ENCODE results near the gene ZSWIM6. TPM values are rescaled to one million over a fixed set of nuclear protein-coding genes. Genes with fewer than 3 reads are reported as not detected.
A peak's percentile ranks its signal among the peaks of the same experiment; 100 is the strongest.

ZSWIM6 gene
- total RNA-seq, 2 experiments from 2014 or later = 0.06 to 0.17 TPM

DNA sequence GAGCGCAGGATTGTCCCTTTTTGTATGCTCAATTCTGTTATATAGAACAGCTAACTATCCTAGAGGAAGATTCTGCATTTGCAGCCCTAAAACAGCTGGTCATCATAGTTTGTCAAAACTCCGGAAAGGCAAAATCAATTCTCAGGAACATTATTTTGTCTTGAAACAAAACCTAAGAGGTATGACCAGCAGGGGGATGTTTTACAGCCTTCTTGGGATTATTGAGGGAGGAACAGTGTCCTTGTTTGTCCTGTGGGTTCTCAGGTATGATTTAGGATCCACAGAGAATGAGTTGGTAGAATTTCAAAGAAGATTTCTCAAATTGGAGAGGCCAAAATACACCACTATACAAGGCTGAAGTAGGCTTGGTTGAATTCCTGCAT lies 136.4 kb downstream of the ZSWIM6 start:
- no TSS peak for BruUV-seq (replicated peaks)
- Histone ChIP-seq H3K9me3 (ENCODE audit: low read length) (no peaks in the 10 kb centered on the region), H3K4me1 (ENCODE audit: insufficient read depth, low read length, poor library complexity, severe bottlenecking) (no peaks in the 10 kb centered on the region), H3K27ac (ENCODE audit: low read depth, low read length, poor library complexity, severe bottlenecking) (no peak overlapping the region), H3K36me3 (ENCODE audit: insufficient read depth, low read length) (no peaks in the 10 kb centered on the region), H2AFZ (ENCODE audit: low read length) (no peak overlapping the region), H3K4me3 (ENCODE audit: low read depth, low read length, poor library complexity, severe bottlenecking) (no peak overlapping the region), H3K9me2 (ENCODE audit: insufficient read depth, low read length) (no peaks in the 10 kb centered on the region), H3K79me2 (ENCODE audit: insufficient read depth, low read depth, low read length) (no peaks in the 10 kb centered on the region), H4K20me1 (ENCODE audit: insufficient read depth, low read length) (no peaks in the 10 kb centered on the region), H3K4me2 (ENCODE audit: low read length) (no peak overlapping the region)
- DNase-seq (ENCODE audit: low spot score) = no peak
- intact Hi-C loops (cut with micrococcal nuclease; ENCODE audit: unreplicated experiment) = no loop called here
- TF ChIP-seq, protein P1, sequence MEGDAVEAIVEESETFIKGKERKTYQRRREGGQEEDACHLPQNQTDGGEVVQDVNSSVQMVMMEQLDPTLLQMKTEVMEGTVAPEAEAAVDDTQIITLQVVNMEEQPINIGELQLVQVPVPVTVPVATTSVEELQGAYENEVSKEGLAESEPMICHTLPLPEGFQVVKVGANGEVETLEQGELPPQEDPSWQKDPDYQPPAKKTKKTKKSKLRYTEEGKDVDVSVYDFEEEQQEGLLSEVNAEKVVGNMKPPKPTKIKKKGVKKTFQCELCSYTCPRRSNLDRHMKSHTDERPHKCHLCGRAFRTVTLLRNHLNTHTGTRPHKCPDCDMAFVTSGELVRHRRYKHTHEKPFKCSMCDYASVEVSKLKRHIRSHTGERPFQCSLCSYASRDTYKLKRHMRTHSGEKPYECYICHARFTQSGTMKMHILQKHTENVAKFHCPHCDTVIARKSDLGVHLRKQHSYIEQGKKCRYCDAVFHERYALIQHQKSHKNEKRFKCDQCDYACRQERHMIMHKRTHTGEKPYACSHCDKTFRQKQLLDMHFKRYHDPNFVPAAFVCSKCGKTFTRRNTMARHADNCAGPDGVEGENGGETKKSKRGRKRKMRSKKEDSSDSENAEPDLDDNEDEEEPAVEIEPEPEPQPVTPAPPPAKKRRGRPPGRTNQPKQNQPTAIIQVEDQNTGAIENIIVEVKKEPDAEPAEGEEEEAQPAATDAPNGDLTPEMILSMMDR (conservative IDR thresholded peaks at IDR 0.05; ENCODE audit: low read length) = peak; percentile 6; the same call in 1 of the 2 replicates
- TF ChIP-seq EZH2phosphoT487 (IDR thresholded peaks at IDR 0.05; ENCODE audit: borderline replicate concordance, low read depth, low read length) = no peak
- CTCF ChIA-PET (ENCODE audit: unreplicated experiment) = no interaction called here
- POLR2A ChIA-PET = interaction anchor here (0.6 to 1.4 kb wide), 2 partner anchors 14 to 28 kb away, joined by 4 to 5 read pairs; no protein-coding TSS in a partner anchor

DNA sequence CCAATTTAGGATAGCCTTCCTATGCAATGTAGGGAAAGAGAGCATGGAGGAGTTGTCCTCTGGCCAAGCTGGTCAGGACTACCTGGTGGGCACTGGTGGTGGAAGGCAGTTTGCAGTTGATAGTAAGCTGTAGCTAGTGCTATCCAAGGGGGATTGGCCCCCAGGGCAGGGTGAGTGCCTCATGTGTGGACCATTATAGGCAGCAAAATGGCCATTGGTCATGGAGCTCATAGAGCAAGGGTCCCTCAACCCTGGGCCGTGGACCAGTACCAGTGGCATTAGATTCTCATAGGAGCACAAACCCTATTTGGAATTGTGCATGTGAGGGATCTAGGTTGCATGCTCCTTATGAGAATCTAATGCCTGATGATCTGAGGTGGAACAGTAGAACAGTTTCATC lies 139.3 kb downstream of the ZSWIM6 start:
- Histone ChIP-seq H3K4me3 (ENCODE audit: low read depth, low read length, poor library complexity, severe bottlenecking) (no peak overlapping the region), H3K4me1 (ENCODE audit: insufficient read depth, low read length, poor library complexity, severe bottlenecking) (no peaks in the 10 kb centered on the region), H4K20me1 (ENCODE audit: insufficient read depth, low read length) (no peaks in the 10 kb centered on the region), H3K79me2 (ENCODE audit: insufficient read depth, low read depth, low read length) (no peaks in the 10 kb centered on the region), H3K9me2 (ENCODE audit: insufficient read depth, low read length) (no peaks in the 10 kb centered on the region), H3K4me2 (ENCODE audit: low read length) (no peak overlapping the region), H3K36me3 (ENCODE audit: insufficient read depth, low read length) (no peaks in the 10 kb centered on the region), H2AFZ (ENCODE audit: low read length) (no peak overlapping the region), H3K9me3 (ENCODE audit: low read length) (no peaks in the 10 kb centered on the region), H3K27ac (ENCODE audit: low read depth, low read length, poor library complexity, severe bottlenecking) (no peak overlapping the region)
- ChIA-PET POLR2A (no interaction called here), CTCF (ENCODE audit: unreplicated experiment) (no interaction called here)
- no TSS peak for BruUV-seq (replicated peaks)
- no peak for TF ChIP-seq EZH2phosphoT487 (IDR thresholded peaks at IDR 0.05; ENCODE audit: borderline replicate concordance, low read depth, low read length)
- TF ChIP-seq, protein P1 (conservative IDR thresholded peaks at IDR 0.05; ENCODE audit: low read length) = no peak
- no peak for DNase-seq (ENCODE audit: low spot score)
- intact Hi-C loops (cut with micrococcal nuclease; ENCODE audit: unreplicated experiment) = no loop called here

DNA sequence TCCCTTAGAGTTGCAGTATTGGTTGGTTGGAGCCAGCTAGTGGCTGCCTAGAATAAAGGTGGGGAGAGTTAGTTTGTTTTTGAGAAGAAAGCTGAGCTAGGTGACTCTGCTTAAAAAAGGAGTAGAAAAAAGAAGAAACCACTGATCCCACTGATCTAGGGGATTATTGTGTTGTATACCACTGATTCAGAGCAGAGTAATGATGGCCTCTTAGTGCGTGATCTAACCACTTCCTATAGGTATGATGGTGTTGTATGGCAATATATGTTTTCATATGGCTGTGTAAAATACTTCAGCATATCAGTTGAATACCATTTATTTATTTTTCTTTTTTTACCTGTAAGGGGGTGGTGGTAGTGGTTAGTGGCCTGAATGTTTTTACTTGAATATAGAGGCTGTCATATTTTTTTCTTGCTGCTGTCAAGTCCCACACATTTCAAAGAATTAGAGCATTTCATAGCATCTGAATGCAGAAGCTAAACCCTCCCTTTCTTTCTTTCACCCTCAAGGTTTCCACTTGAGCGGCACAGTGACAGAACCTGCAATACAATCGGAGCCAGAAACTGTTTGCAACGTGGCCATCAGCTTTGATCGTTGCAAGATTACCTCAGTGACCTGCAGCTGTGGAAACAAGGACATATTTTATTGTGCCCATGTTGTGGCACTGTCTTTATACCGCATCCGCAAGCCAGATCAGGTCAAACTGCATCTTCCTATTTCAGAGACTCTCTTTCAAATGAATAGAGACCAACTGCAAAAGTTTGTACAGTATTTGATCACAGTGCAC lies 140.3 kb downstream of the ZSWIM6 start:
- intact Hi-C loops (cut with micrococcal nuclease; ENCODE audit: unreplicated experiment) = no loop called here
- H3K4me2 ChIP-seq (ENCODE audit: low read length) = no peak overlapping the region
- DNase-seq (ENCODE audit: low spot score) = no peak
- H3K27ac ChIP-seq (ENCODE audit: low read depth, low read length, poor library complexity, severe bottlenecking) = no peak overlapping the region
- CTCF ChIA-PET (ENCODE audit: unreplicated experiment) = no interaction called here
- H3K9me2 ChIP-seq (ENCODE audit: insufficient read depth, low read length) = no peaks in the 10 kb centered on the region
- no TSS peak for BruUV-seq (replicated peaks)
- no peak overlapping the region for H3K4me3 ChIP-seq (ENCODE audit: low read depth, low read length, poor library complexity, severe bottlenecking)
- H3K36me3 ChIP-seq (ENCODE audit: insufficient read depth, low read length) = no peaks in the 10 kb centered on the region
- no peak overlapping the region for H2AFZ ChIP-seq (ENCODE audit: low read length)
- H3K79me2 ChIP-seq (ENCODE audit: insufficient read depth, low read depth, low read length) = no peaks in the 10 kb centered on the region
- no peaks in the 10 kb centered on the region for H3K4me1 ChIP-seq (ENCODE audit: insufficient read depth, low read length, poor library complexity, severe bottlenecking)
- POLR2A ChIA-PET = interaction anchor here (0.7 kb wide), 1 partner anchor 1748 kb away, joined by 3 read pairs; no protein-coding TSS in a partner anchor
- no peaks in the 10 kb centered on the region for H4K20me1 ChIP-seq (ENCODE audit: insufficient read depth, low read length)
- no peaks in the 10 kb centered on the region for H3K9me3 ChIP-seq (ENCODE audit: low read length)
- TF ChIP-seq, protein P1 (conservative IDR thresholded peaks at IDR 0.05; ENCODE audit: low read length) = no peak
- no peak for TF ChIP-seq EZH2phosphoT487 (IDR thresholded peaks at IDR 0.05; ENCODE audit: borderline replicate concordance, low read depth, low read length)
